Nucleus accumbens (tissue), 56 donors: Measurements from ENCODE around the gene C6orf163.

Source experiments
- DNase-seq, 56 donors: peaks; one replicate each; lab custom pipeline; 2025; lab: John Stamatoyannopoulos, UW

The C6orf163 gene

DNA sequence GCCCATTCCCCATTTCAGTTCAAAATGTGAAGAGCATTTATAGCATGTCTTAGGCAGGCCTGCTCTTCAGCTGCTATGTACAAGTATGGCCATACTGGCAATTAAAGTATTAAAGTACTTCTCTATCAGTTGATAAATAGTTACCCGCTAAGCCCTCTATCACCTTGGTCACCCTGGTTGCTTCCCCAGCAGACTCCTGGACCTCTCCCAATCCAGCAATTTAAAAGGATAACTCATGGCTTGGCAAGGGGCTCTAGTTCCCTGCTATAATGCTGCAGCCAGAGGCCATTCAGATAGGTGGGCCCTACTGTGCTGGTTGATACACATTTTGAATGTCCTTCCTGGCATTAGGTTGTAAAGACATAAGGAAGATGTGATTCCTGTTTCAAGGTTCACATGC lies 7.0 kb downstream of the C6orf163 start:
- no peak for DNase-seq

DNA sequence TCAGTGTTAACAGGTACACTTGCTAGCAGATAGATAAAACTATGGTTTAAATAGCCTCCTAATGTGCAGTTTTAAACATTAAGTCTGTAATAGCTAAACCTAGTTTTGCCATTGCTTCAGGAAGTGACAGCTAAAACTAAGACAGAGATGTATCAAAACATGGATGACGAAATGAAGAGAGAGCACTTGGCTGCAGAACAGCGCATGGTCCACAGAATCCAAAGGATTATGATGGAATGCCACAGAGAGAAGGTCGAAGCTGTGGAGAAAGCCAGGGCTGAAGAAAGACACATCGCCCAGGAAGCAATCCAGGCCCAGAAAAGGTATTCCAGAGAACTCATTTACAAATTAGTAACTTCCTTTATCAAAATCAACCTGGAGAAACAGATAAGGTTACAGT lies 11.6 kb downstream of the C6orf163 start:
- DNase-seq, result no peak

DNA sequence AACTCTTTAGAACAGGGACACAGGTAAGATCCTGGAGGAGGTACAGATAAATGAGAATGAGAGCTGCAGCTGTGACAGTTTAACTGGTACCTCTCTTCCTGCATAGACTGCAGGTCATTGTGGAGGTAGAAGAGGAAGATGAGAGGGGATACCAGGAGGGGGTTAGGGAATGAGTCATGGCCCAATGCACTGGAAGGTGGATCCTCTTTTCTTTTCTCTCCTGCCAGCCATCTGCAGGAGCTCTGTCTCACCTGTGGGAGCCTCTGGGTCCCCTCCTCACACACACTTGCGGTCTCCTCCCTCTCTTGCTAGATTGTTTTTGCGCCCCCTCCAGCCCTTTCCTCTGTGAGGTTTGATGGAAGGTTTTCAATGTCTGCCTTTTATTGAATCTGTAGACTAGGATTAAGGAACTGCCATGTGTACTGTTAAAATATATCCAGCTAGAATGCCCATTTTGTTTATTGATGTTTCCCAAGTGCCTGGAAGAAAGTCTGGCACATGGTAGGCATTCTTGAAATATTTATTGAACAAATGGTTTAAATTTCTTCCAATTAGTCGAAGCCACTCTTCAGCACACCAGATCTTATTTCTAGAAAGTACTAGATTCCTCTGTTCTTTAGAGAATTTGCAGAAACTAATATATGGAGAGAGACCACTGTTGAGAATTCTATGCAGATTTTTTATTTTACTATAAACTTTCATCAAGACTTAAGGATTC lies 13.0 kb downstream of the C6orf163 start:
- DNase-seq, result no peak

DNA sequence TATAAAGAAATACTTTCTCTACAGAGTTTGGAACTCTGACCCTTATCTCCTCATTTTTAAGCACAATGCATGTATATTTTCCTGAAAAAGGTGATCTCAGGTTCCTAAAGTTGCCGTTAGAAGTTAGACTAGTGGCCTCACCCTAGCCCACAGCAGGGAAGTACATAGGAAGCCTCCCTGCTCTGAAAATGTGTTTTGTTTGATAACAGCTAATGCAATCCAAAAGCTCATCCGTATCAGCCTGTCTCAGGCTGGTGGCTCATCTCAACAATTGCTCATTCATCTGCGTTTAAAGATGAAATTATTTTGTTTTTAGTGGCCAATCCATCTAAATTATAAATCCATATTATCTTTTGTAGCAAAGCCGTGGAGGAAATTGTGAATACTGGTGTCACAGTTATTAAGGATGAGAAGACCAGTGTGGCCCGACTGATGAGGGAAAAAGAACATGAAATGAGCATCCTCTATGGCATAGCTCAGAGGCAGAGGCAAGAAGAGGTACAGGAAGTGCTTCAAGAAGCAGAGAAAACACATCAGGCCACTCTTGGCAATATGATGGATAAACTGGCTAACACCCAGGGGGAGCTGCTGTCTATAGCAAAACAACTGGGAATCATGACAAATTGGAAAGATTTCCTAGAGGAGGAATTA lies 20.1 kb downstream of the C6orf163 start:
- DNase-seq, result no peak

DNA sequence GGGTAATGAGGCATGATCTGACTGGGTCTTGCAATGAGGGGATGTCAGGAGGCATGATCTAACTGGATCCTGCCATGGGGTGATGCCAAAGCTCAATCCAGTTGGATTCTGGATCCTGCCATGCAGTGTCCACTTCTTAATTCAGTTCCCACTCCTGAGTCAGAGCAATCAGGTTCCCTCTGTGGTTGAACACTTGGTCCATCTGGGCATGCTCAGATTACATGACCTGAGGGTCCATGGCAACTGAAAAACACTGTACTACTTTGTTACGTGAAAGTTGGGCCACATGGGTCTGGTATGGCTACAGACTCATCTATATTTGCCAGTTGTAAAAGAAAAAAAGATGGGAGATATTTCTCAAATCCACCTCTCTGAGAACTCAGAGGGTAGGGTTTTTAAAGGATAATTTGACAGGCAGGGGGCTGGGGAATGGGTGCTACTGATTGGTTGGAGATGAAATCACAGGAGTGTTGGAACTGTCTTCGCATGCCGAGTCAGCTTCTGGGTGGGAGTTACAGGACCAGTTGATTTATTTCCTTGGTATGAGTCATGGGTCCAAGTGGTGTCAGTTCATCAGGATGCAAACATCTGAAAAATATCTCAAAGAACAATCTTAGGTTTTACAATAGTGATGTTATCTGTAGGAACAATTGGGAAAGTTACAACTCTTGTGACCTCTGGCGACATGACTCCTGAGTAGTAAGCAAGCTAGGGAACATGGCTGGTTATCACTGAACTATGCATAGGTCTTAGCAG lies 21.6 kb downstream of the C6orf163 start:
- DNase-seq, result no peak

DNA sequence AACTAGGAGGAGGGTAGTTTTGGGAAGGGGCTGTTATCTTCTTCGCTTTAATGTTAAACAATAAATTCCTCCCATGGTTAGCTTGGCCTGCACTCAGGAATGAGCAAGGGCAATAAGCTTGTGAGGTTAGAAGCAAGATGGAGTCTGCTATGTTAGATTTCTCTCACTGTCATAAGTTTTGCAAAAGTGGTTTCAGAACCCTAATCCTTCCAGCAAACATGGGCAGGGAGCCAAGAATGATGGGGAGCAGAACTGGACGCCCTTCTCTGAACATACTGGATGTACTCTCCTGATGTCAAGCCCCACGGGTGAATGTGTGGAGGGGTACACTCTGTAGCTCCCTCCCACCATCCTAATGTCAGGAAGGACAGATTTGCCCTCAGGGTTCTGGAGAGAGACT lies 22.3 kb downstream of the C6orf163 start:
- DNase-seq, result no peak

DNA sequence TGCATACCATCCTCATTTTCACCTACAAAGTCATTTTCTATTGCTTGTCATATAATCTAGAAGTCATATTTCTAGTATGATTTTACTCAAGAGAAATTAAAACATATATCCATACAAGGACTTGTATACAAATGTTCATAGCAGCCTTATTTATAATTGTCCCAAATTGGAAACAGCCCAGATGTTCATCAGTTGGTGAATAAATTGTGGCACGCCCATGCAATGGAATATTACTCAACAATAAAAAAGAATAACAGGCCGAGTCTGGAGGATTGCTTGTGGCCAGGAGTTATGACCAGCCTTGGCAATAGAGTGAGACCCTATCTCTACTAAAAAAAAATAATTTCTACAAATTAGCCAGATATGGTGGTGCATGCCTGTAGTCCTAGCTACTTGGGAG lies 28.8 kb downstream of the C6orf163 start:
- no peak for DNase-seq

DNA sequence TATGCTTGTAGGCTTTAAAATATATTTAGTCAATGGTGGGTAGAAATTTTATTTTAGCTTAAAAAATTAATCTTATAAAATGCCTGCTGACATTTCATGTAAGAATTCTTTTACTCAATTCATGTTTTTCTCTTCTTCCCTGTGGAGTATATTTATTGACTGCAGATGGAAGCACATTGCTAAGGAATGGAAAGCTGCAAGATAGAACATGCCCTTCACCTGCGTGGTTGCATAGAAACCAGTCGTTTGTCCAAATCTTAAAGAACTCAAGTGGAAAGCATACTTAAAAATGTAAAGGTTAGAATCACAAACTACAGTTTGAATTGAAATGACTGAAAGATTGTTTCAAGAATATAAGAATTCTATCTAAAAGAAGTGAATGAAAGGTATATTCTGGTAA lies 30.7 kb downstream of the C6orf163 start:
- DNase-seq, result no peak

DNA sequence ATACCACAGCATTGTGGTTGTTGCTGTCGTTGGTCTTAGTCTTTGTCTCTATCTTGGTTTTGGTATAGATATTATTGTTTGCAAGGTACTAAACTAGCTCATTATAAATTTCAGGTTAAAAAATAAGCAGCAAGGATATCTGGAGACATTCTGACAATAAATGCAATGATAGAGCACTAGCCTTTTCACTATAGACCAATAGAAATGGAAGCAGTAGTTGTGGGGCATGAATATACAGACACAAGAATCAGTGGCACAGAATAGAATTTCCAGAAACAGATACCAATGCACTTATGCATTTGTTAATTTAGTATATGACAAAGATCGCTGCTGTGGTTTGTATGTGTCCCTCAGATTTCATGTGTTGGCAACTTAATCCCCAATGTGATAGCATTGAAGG lies 32.0 kb downstream of the C6orf163 start:
- no peak for DNase-seq

DNA sequence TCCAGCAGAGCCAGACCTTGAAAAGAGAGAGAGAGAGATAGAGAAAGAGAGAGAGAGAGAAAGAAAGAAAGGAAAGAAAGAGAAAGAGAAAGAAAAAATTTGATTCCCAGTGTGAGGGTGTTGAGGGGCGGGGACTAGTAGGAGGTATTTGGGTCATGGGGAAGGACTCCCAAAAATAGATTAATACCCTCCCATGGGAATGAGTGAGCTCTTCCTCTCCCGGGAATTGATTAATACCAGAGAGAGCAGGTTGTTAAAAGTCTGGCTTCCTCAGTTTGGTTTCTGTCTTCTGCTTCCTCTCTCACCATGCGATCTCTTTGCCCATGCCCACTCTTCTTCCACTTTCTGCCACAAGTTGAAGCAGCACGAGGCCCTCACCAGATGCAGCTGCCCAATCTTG lies 34.3 kb downstream of the C6orf163 start:
- DNase-seq, result no peak

DNA sequence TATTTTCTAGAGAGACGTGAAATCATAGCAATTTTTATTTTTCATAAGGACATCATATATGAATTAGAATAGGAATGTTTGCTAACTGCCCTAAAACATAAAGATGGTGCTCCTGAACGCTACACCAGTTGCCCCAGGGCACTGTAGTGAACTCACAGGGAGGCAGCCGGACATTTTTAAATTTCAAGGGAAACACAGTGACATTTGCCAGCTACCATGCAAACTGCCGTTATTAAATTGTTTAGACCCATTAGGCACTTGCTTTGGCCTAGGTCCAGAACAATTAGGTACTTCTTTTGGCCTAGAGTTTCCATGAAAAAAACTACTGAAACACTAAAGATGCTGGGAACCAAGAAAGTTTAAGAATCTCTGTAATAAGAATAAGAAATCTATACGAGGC lies 38.2 kb downstream of the C6orf163 start:
- no peak for DNase-seq

DNA sequence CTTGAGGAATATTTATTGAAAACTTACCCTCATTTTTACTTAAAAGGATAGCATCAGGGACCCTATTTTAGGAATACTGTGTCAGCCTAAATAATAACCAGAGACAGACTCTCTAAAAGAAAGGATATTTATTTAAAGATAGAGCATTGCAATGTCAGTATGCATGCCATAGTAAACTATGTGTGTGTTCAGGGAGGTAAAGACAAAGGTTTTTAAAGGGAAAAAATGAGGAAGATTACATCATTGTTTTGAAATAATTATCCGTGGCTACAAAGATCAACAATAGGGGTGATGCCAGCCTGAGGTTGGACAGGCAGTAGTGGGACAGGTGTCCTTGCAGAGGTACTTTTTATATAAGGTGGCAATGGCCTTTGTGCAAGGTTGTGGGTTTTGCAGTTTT lies 39.4 kb downstream of the C6orf163 start:
- DNase-seq, result no peak

DNA sequence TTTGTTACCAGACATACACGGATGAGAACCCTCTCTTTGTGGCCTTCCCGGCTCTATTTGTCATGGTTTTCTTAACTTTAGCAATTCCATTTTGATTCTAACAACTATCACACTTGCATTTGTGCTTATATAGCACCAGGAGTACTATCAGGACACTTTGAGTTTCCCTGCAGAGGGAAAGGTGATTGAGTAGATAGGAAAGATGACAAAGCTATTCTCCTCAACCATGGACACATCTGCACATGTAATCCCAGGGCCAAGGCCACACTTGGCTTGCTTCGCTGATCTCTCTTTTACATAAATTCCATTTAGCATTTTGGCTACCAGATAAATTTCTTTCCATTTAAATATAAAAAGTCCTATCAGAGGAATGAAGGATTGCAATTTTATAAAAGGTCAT lies 39.8 kb downstream of the C6orf163 start:
- DNase-seq, result no peak

DNA sequence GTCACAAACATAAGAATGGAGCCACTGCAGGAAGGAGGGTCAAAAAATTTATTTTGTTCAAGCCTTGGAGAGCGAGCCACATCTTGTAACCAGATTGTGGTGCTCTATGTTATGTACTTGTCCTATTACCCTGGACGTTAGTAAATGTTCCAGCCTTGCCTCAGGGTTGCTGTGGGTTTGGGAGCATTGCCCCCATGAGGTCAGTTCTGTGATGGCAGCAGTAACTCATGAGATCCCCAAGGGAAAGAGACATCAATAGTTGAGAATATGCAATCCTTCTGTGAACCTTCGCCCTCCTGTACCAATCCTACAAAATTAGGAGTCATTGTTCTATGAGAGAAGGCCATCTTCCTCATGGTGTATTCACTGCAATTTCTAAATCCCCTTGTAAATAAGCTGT lies 46.7 kb downstream of the C6orf163 start:
- peak in 4 of 56 donors; percentile 1 to 6 (median 4) for DNase-seq

DNA sequence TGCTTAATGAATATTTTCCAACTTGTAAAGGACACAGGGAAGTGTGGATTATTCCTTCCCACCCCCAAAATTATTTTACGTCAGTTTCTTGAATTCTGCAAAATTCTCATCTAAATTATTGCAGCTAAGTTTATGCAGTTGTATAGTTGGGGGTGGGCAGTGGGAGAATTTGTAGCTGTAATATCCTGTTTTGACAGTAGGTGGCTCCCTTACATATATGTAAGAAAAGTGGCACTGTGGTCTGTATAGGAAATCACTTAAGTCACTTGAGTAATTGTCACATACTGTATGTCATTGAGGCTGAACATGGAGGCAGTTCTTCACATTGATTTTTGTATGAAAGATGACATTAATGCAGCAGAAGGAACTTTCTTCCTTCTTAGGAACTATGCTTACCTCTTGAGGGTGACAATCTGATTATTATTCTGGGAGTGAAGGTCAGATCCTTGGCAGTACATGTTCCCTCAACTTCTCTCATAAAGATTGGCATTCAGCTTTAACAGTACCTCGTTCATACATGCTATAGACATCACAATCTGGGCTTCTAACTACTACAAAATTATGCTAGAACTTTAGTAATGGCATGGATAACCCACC lies 48.5 kb downstream of the C6orf163 start:
- DNase-seq, result peak in 7 of 56 donors; percentile 1 to 54 (median 6)

DNA sequence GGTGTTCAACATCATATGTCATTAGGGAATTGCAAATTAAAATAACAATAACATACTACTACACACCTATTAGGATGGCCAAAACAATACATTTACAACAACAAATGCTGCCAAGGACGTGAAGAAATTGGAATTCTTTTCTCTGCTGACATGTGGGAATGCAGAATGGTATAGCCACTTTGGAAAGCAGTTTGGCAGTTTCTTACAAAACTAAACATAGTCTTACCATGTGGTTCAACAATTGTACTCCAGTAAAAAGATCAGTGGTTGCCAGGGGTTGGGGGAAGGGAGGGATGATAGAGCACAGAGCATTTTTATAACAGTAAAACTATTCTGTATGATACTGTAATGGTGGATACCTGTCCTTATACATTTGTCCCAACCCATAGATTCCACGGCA lies 50.8 kb downstream of the C6orf163 start:
- DNase-seq, result no peak

DNA sequence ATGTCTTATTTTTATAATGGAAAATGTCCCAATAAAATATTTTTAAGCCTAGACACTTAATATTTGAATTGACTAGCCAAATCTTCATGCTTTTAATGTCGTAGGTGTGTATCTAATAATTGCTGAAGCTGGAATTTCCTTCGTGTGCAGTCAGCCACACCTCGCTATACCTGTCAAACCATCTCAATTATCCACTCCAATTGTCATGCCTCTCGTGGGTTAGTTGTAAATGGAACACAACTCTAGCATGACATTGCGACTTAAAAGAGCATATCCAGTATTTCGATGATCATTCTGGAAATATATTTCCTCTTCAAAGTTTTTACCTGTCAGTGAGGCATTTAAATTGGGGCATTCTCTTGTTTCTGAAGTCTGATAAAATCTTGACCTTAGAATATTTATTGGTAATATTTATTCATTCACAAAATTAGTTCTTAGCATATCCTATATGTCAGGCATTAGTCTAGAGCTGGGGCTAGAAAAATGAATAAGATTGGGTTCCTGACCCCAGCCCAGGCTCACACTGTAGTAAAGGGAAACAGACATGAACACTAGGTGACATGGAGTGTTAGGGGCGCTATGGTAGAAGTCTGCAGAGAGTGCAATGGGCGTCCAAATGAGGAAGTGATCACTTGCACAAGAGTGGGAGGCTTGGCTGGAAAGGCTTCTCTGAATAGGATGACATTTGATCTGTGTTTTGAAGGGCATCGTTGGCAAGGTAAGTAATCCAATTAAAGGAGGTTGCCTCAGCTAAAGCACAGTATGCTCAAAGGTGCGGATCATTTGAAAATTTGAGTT lies 52.2 kb downstream of the C6orf163 start:
- peak in 1 of 56 donors; percentile 7 for DNase-seq

DNA sequence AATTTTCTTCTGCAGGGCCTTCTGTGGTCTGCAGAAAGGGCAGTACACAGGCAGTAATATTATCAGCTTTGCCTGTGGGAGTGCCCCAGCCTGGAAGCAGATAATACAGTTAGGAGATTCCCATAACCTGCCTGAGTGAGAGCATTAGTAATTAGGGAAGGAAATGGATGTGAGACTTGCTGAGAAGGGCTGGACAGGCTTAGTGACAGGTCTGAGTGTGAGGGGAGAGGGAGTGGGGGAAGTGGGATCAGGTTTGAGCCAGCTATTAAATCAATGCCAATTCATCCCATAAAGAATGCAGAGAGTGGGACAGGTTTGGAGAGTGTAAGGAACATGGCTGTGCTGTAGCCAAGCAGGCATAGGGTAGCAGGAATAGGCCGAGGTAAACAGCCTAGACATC lies 53.0 kb downstream of the C6orf163 start:
- DNase-seq, result no peak

DNA sequence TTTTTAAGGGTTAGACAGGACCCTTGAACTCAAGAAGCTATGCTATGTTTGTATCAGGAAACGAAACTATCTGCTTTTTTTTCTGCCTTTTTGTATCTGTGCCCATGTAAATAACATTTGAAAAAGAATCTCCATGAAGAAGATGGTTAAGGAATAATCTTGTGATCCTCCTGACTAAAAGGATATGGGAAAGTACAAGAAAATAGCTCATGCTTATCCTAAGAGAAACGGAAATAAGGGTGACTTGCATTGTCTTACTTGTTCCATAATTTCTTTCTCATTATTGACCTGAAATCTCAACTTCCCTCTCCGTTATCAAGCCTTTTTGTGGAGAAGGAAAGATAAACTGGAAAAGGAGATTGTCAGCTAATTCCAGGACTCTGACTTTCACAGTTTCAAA lies 57.2 kb downstream of the C6orf163 start:
- DNase-seq, result no peak

DNA sequence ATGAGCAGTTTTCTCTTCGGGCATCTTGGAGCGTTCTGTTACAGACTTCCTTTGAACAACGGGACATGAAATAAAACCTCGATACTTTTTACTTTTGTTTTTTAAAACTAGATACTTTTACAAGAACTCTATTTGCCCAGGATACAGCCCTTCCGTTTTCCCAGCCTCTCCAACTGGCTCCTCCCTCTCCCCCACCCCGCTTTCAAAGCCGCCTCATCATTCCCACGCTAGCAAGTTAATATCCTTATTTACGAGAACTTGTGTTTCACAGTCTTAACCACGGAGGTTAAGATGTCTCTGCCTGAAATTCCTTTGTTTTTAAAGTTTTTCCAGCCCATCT lies 62.9 kb downstream of the C6orf163 start:
- DNase-seq, result peak in 12 of 56 donors; percentile 31 to 79 (median 62)
